ENCODE measurements around the gene PLPP4. TPM values are rescaled to one million over a fixed set of nuclear protein-coding genes. Genes with fewer than 3 reads are reported as not detected.

Gene PLPP4
- total RNA-seq, 1 experiment from 2014 or later: not detected

DNA sequence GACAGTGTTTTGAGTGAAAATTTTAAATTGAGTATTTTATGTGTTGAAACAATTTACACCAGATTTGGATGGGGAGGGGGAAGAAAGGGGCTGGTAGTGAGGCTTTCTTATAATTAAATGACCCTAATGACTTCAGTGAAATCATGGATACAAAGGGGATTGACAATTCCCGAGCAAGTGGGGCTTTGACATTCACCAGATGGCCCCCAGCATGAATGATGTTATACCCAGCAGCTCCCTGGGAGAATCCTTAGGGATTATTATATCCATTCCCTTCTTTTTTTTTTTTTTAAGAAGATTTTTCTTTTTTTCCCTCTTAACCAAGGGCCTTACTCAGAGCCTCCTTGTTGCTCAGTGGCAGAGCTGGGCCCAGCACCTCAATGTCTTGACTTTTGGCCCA, 17.9 kb downstream of the PLPP4 start (continued):
- TF ChIP-seq, protein P1, sequence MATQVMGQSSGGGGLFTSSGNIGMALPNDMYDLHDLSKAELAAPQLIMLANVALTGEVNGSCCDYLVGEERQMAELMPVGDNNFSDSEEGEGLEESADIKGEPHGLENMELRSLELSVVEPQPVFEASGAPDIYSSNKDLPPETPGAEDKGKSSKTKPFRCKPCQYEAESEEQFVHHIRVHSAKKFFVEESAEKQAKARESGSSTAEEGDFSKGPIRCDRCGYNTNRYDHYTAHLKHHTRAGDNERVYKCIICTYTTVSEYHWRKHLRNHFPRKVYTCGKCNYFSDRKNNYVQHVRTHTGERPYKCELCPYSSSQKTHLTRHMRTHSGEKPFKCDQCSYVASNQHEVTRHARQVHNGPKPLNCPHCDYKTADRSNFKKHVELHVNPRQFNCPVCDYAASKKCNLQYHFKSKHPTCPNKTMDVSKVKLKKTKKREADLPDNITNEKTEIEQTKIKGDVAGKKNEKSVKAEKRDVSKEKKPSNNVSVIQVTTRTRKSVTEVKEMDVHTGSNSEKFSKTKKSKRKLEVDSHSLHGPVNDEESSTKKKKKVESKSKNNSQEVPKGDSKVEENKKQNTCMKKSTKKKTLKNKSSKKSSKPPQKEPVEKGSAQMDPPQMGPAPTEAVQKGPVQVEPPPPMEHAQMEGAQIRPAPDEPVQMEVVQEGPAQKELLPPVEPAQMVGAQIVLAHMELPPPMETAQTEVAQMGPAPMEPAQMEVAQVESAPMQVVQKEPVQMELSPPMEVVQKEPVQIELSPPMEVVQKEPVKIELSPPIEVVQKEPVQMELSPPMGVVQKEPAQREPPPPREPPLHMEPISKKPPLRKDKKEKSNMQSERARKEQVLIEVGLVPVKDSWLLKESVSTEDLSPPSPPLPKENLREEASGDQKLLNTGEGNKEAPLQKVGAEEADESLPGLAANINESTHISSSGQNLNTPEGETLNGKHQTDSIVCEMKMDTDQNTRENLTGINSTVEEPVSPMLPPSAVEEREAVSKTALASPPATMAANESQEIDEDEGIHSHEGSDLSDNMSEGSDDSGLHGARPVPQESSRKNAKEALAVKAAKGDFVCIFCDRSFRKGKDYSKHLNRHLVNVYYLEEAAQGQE (IDR thresholded peaks at IDR 0.05; ENCODE audit: low read depth): no peak

DNA sequence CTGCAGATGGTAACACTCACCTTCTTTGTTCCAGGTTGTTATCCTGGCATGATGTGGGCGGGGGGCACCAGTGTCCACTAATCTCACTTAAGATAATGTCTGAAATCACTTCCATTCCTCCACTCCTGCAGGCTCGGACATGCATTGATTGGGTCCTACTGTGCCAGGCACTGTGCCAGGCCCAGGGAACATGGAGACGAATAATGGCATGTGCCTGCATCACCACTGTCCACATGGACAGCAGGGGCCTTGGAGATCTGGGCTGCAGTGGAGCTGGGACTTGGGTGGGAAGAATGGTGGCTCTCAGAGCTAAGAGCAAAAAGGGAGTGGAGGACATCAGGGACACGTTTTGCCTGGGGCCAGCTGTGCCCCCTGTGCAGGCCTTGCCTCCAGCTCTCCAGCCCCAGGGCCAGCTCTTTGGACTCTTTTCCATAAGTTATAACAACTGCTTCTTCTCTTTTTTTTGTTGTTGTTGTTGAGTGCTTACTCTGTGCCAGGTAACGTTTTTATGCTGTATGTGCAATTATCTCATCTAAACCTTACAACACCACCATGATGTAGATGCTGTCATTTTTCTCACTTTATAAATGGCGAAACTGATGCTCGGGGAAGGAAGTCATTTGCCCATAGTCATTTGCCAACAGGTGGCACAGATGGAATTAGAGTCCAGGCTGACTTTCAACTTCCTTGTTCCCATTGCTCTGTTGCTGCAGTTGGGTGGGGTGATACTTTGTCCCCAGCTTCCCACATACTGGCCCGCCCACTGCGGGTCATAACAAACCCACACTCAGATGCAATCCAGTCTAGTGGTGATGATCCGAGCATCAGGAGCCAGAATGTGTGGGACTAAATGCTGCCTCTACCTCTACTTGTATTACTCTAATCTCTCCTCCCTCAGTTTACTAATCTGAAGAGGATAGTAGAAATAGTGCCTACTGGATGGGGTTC, 19.1 kb downstream of the PLPP4 start:
- DNase-seq (ENCODE audit: low read depth, low spot score) (no peak), ATAC-seq (no peak)
- Histone ChIP-seq H3K79me2 (ENCODE audit: insufficient read depth, low read length) (no peaks in the 10 kb centered on the region), H3K4me3 (replicated peaks in 1 of 2; ENCODE audit: low read depth in 1 of 2, low read length in 2 of 2) (no peak overlapping the region), H3K27me3 (ENCODE audit: insufficient read depth, low read length) (0 out of 2 replicates have a peak, but pooled peaks cover 9% of the 10 kb centered on the region), H3K27ac (ENCODE audit: low read depth, low read length) (no peak overlapping the region), H2AFZ (ENCODE audit: low read depth, low read length, poor library complexity, severe bottlenecking) (no peak overlapping the region), H3K4me2 (ENCODE audit: low read length) (no peak overlapping the region), H3K9ac (ENCODE audit: low read length) (no peak overlapping the region), H3K9me3 (ENCODE audit: control insufficient read depth in 1 of 2, insufficient read depth in 1 of 2, low read depth in 1 of 2, low read length in 2 of 2) (peaks cover 0 to 8% of the 10 kb centered on the region in 2 experiments; a peak in 1 of 4 replicates), H3K9me2 (ENCODE audit: insufficient read depth) (no peaks in the 10 kb centered on the region), H3K4me1 (ENCODE audit: control insufficient read depth in 1 of 2, insufficient read depth in 2 of 2, low read length in 2 of 2) (no peaks in the 10 kb centered on the region), H4K20me1 (ENCODE audit: insufficient read depth) (no peaks in the 10 kb centered on the region), H3K36me3 (ENCODE audit: control insufficient read depth in 1 of 2, insufficient read depth in 2 of 2, low read length in 2 of 2) (no peaks in the 10 kb centered on the region)
- RAD21 ChIA-PET (ENCODE audit: low non-redundant PET in 1 of 2, low total read pairs in 2 of 2, uncharacterized antibody in 2 of 2, unreplicated experiment in 2 of 2): no interaction called here
- CTCF ChIA-PET: no interaction called here
- POLR2A ChIA-PET: no interaction called here
- no TSS peak for BruUV-seq (replicated peaks)
- intact Hi-C loops (cut with micrococcal nuclease): no loop called here
- TF ChIP-seq, protein P2, sequence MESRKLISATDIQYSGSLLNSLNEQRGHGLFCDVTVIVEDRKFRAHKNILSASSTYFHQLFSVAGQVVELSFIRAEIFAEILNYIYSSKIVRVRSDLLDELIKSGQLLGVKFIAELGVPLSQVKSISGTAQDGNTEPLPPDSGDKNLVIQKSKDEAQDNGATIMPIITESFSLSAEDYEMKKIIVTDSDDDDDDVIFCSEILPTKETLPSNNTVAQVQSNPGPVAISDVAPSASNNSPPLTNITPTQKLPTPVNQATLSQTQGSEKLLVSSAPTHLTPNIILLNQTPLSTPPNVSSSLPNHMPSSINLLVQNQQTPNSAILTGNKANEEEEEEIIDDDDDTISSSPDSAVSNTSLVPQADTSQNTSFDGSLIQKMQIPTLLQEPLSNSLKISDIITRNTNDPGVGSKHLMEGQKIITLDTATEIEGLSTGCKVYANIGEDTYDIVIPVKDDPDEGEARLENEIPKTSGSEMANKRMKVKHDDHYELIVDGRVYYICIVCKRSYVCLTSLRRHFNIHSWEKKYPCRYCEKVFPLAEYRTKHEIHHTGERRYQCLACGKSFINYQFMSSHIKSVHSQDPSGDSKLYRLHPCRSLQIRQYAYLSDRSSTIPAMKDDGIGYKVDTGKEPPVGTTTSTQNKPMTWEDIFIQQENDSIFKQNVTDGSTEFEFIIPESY (IDR thresholded peaks at IDR 0.05; ENCODE audit: extremely low read depth, insufficient replicate concordance, low read length): no peak
- TF ChIP-seq POLR2AphosphoS5 (IDR thresholded peaks at IDR 0.05; ENCODE audit: low read depth, low read length) (no peak), EZH2 (IDR thresholded peaks at IDR 0.05) (no peak), YY1 (IDR thresholded peaks at IDR 0.05; ENCODE audit: extremely low read depth, insufficient replicate concordance, low read depth, low read length) (no peak), SIN3A (IDR thresholded peaks at IDR 0.05; ENCODE audit: low read depth) (no peak), SRF (IDR thresholded peaks at IDR 0.05; ENCODE audit: low read depth) (no peak), CBX3 (IDR thresholded peaks at IDR 0.05; ENCODE audit: low read depth) (no peak), FOSL1 (IDR thresholded peaks at IDR 0.05; ENCODE audit: low read depth) (no peak), ATF3 (IDR thresholded peaks at IDR 0.05) (no peak), CEBPB (IDR thresholded peaks at IDR 0.05; ENCODE audit: low read depth) (no peak)
- TF ChIP-seq, protein P1 (IDR thresholded peaks at IDR 0.05; ENCODE audit: low read depth): no peak
- TF ChIP-seq, protein P3, sequence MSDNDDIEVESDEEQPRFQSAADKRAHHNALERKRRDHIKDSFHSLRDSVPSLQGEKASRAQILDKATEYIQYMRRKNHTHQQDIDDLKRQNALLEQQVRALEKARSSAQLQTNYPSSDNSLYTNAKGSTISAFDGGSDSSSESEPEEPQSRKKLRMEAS (IDR thresholded peaks at IDR 0.05): no peak
